ENCODE measurements around the gene AK3. TPM values are rescaled to one million over a fixed set of nuclear protein-coding genes. Genes with fewer than 3 reads are reported as not detected.

The AK3 gene
- total and polyA plus RNA-seq, 9 of the 15 experiments (the other 6 are each of a cell fraction or from before 2014, with no cell fraction given) = 12.2 to 78.6 (median 41.8) TPM

DNA sequence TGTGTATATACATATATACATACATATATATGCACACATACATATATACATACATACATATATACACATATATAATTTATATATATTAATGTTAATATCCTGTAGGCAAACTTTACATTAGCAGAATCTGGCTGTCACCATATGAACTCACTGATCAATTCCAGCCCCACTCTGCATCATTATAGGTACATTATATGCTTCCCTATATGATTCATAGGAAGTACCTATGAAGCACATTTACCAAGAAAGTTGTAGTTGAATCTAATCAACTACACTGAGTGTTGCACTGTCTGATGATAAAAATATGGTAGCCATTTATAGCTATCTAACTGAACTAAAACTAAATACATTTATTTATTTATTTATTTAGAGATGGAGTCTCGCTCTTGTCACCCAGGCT is 69.3 kb downstream of the AK3 start (continued):
- no peak for TF ChIP-seq ASH1L (IDR thresholded peaks at IDR 0.05; ENCODE audit: borderline replicate concordance, low read depth, partially characterized antibody)

GRCh38 chr9:4670591-4670990 is 70.4 kb downstream of the AK3 start:
- Histone ChIP-seq H4K20me1 (replicated peaks; ENCODE audit: control insufficient read depth, insufficient read depth, low read length) (no peaks in the 10 kb centered on the region), H3K9me1 (ENCODE audit: control insufficient read depth, insufficient read depth, low read length) (no peaks in the 10 kb centered on the region), H2AFZ (ENCODE audit: low read depth, low read length) (no peak overlapping the region), H3K9ac (ENCODE audit: insufficient read depth in 1 of 2, low read depth in 2 of 2, low read length in 2 of 2) (no peak overlapping the region), H3K27ac (ENCODE audit: extremely low read depth, low read depth, low read length) (no peak overlapping the region), H3K9me3 (replicated peaks; ENCODE audit: control insufficient read depth, insufficient read depth, low read depth, low read length) (no peaks in the 10 kb centered on the region), H3K4me3 (no peak overlapping the region), H3K4me1 (replicated peaks in 1 of 2; ENCODE audit: control insufficient read depth in 2 of 2, insufficient read depth in 2 of 2, low read length in 2 of 2) (peaks cover 0 to 5% of the 10 kb centered on the region in 2 experiments; a peak in 2 of 5 replicates), H3K79me2 (ENCODE audit: control insufficient read depth, insufficient read depth, low read length) (no peaks in the 10 kb centered on the region), H3K27me3 (ENCODE audit: control insufficient read depth in 2 of 2, insufficient read depth in 2 of 2, low read length in 2 of 2) (no peaks in the 10 kb centered on the region), H3K4me2 (ENCODE audit: insufficient read depth, low read length) (no peak overlapping the region), H3K36me3 (ENCODE audit: control insufficient read depth, insufficient read depth, low read length) (no peaks in the 10 kb centered on the region)
- in situ Hi-C loops (cut with MboI) = no loop called here
- intact Hi-C loops (cut with micrococcal nuclease) = no loop called here
- 50% methylated on average over 3 of the region's 3 CpGs for WGBS (ENCODE audit: insufficient coverage, low coverage, missing lambda C conversion rate)
- DNase-seq (ENCODE audit: extremely low read depth in 1 of 4, low spot score in 3 of 4) (no peak), ATAC-seq (no peak), FAIRE-seq (no peak)
- no peak for TF ChIP-seq GTF2B (IDR thresholded peaks at IDR 0.05; ENCODE audit: extremely low read depth, insufficient read length)
- no peak for TF ChIP-seq ZFP1 (CRISPR knock-in tag; IDR thresholded peaks at IDR 0.05)
- no peak for TF ChIP-seq C11orf30 (IDR thresholded peaks at IDR 0.05; ENCODE audit: low read depth)
- TF ChIP-seq, protein P1, sequence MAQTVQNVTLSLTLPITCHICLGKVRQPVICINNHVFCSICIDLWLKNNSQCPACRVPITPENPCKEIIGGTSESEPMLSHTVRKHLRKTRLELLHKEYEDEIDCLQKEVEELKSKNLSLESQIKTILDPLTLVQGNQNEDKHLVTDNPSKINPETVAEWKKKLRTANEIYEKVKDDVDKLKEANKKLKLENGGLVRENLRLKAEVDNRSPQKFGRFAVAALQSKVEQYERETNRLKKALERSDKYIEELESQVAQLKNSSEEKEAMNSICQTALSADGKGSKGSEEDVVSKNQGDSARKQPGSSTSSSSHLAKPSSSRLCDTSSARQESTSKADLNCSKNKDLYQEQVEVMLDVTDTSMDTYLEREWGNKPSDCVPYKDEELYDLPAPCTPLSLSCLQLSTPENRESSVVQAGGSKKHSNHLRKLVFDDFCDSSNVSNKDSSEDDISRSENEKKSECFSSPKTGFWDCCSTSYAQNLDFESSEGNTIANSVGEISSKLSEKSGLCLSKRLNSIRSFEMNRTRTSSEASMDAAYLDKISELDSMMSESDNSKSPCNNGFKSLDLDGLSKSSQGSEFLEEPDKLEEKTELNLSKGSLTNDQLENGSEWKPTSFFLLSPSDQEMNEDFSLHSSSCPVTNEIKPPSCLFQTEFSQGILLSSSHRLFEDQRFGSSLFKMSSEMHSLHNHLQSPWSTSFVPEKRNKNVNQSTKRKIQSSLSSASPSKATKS (CRISPR knock-in tag; IDR thresholded peaks at IDR 0.05) = no peak
- TF ChIP-seq, protein P2, sequence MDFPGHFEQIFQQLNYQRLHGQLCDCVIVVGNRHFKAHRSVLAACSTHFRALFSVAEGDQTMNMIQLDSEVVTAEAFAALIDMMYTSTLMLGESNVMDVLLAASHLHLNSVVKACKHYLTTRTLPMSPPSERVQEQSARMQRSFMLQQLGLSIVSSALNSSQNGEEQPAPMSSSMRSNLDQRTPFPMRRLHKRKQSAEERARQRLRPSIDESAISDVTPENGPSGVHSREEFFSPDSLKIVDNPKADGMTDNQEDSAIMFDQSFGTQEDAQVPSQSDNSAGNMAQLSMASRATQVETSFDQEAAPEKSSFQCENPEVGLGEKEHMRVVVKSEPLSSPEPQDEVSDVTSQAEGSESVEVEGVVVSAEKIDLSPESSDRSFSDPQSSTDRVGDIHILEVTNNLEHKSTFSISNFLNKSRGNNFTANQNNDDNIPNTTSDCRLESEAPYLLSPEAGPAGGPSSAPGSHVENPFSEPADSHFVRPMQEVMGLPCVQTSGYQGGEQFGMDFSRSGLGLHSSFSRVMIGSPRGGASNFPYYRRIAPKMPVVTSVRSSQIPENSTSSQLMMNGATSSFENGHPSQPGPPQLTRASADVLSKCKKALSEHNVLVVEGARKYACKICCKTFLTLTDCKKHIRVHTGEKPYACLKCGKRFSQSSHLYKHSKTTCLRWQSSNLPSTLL (IDR thresholded peaks at IDR 0.05) = no peak
- TF ChIP-seq LEF1 (IDR thresholded peaks at IDR 0.05) = no peak
- no peak for TF ChIP-seq NONO (IDR thresholded peaks at IDR 0.05; ENCODE audit: low read depth in 2 of 2, low read length in 1 of 2)
- TF ChIP-seq JUNB (CRISPR knock-in tag; conservative IDR thresholded peaks at IDR 0.05) = no peak
- TF ChIP-seq SRSF3 (IDR thresholded peaks at IDR 0.05; ENCODE audit: insufficient read depth, low read length) = no peak
- no peak for TF ChIP-seq HDAC1 (IDR thresholded peaks at IDR 0.05)
- TF ChIP-seq TFE3 (CRISPR knock-in tag; IDR thresholded peaks at IDR 0.05) = no peak
- no peak for TF ChIP-seq ZEB2 (IDR thresholded peaks at IDR 0.05)
- TF ChIP-seq GABPA (tag; conservative IDR thresholded peaks at IDR 0.05; ENCODE audit: low read depth) = no peak
- TF ChIP-seq CBX1 (IDR thresholded peaks at IDR 0.05; ENCODE audit: low read depth) = no peak
- TF ChIP-seq ZNF282 (CRISPR knock-in tag; IDR thresholded peaks at IDR 0.05) = no peak
- no TSS peak for BruUV-seq (replicated peaks)
- ChIA-PET CTCF (ENCODE audit: low intra/inter-chr PET ratio) (no interaction called here), POLR2A (interaction anchor here (0.6 kb wide), 1 partner anchor 44 kb away, joined by 3 read pairs; no protein-coding TSS in a partner anchor)

Data from K562 (cell line).